H1 (cell line): ENCODE data around the gene CTDNEP1. TPM values are rescaled to one million over a fixed set of nuclear protein-coding genes. Genes with fewer than 3 reads are reported as not detected.
A peak's percentile ranks its signal among the peaks of the same experiment; 100 is the strongest.

ENCODE experiments used
- CTCF ChIA-PET: fragments of 300-600 bp; sonication (Branson Sonifier 250); formaldehyde crosslinking; loops from one replicate; lab custom pipeline; 2021; ENCODE audit not compliant: partially characterized antibody; lab: Charles Lee
- POLR2A ChIA-PET: fragments of 300-600 bp; sonication (Branson Sonifier 250); formaldehyde crosslinking; loops from one replicate; lab custom pipeline; 2021; ENCODE audit warnings: inconsistent platforms; ENCODE audit not compliant: partially characterized antibody; lab: Charles Lee
- DNase-seq, 2 experiments: peaks; one replicate each; pipeline versions ENCODE4 v3.0.0 to v3.0.0-alpha.2; 2010 to 2022; ENCODE audit warnings: low spot score in 2 of 2, low read depth in 1 of 2, mixed read lengths in 1 of 2
- FAIRE-seq: peaks from 2 replicates; lab custom pipeline; 2011; peaks lifted over from hg19 to GRCh38; lab: Jason Lieb, UNC
- H2AFZ ChIP-seq: 2 replicates; pipeline ENCODE4 v1.8.1; 2012; ENCODE audit warnings: low read length, inconsistent platforms
- H2AK5ac ChIP-seq: 2 replicates; pipeline ENCODE4 v1.6.1; 2013; ENCODE audit warnings: low read depth, low read length
- H2BK120ac ChIP-seq: replicated peaks from 2 replicates; pipeline ENCODE3; 2013; ENCODE audit warnings: low read depth, low read length, inconsistent platforms
- H2BK12ac ChIP-seq: 2 replicates; pipeline ENCODE4 v1.6.1; 2013; ENCODE audit warnings: low read depth, low read length
- H2BK15ac ChIP-seq: 2 replicates; pipeline ENCODE4 v1.6.1; 2013; ENCODE audit warnings: low read length
- H2BK20ac ChIP-seq: 2 replicates; pipeline ENCODE4 v1.6.1; 2013; ENCODE audit warnings: low read length
- H2BK5ac ChIP-seq: 2 replicates; pipeline ENCODE4 v1.6.1; 2013; ENCODE audit warnings: low read depth, low read length
- H3K14ac ChIP-seq: 2 replicates; pipeline ENCODE4 v1.6.1; 2013; ENCODE audit warnings: inconsistent platforms; ENCODE audit not compliant: insufficient read length
- H3K18ac ChIP-seq: 2 replicates; pipeline ENCODE4 v1.6.1; 2013; ENCODE audit warnings: low read length; ENCODE audit errors: extremely low read depth
- H3K23ac ChIP-seq: 2 replicates; pipeline ENCODE4 v1.6.1; 2013; ENCODE audit warnings: inconsistent platforms; ENCODE audit not compliant: insufficient read length
- H3K23me2 ChIP-seq: 2 replicates; pipeline ENCODE4 v1.6.1; 2013; ENCODE audit warnings: low read depth, low read length
- H3K27ac ChIP-seq: 2 replicates; pipeline ENCODE4 v1.6.1; 2011; ENCODE audit warnings: low read depth, low read length, inconsistent platforms
- H3K27me3 ChIP-seq, 4 experiments: replicated peaks in 1 of 4; 1 replicate in 1 of 4; 2 replicates in 3 of 4; pipeline versions ENCODE4 v1.6.1 to v1.8.1; 2011 to 2013; ENCODE audit warnings: low read length in 3 of 4, mild to moderate bottlenecking in 3 of 4, inconsistent platforms in 2 of 4, mixed read lengths in 2 of 4, moderate library complexity in 1 of 4; ENCODE audit not compliant: control insufficient read depth in 3 of 4, insufficient read depth in 3 of 4; ENCODE audit errors: extremely low read depth in 1 of 4
- H3K36me3 ChIP-seq, 4 experiments: 2 replicates each; pipeline versions ENCODE4 v1.6.1 to v1.8.1; 2011 to 2013; ENCODE audit warnings: mild to moderate bottlenecking in 4 of 4, low read length in 3 of 4, moderate library complexity in 2 of 4, control low read depth in 1 of 4, inconsistent platforms in 1 of 4; ENCODE audit not compliant: insufficient read depth in 4 of 4, control insufficient read depth in 2 of 4
- H3K4ac ChIP-seq: replicated peaks from 2 replicates; pipeline ENCODE3; 2013; ENCODE audit warnings: low read length, low read depth, mixed read lengths, inconsistent platforms; ENCODE audit not compliant: insufficient read length
- H3K4me1 ChIP-seq, 4 experiments: replicated peaks in 1 of 4; 1 replicate in 1 of 4; 2 replicates in 3 of 4; pipeline versions ENCODE4 v1.6.1 to v1.8.1; 2011 to 2013; ENCODE audit warnings: low read length in 3 of 4, inconsistent platforms in 2 of 4, mixed read lengths in 1 of 4; ENCODE audit not compliant: insufficient read depth in 4 of 4, control insufficient read depth in 3 of 4
- H3K4me2 ChIP-seq, 2 experiments: 2 replicates each; pipeline versions ENCODE4 v1.6.1 to v1.8.1; 2011 to 2013; ENCODE audit warnings: low read depth in 2 of 2, low read length in 2 of 2, control low read depth in 1 of 2, inconsistent platforms in 1 of 2, mild to moderate bottlenecking in 1 of 2; ENCODE audit not compliant: insufficient read depth in 1 of 2
- H3K4me3 ChIP-seq, 4 experiments: fragments of 200-600, 300-600 bp in 1 of 4; sonication (generic), shearing (Covaris generic), sonication (Bioruptor Twin) in 1 of 4; 2 replicates each; pipeline versions ENCODE4 v1.5.1 to v1.8.1; 2011 to 2016; ENCODE audit warnings: low read length in 4 of 4, low read depth in 3 of 4, control low read depth in 2 of 4, inconsistent platforms in 2 of 4, mild to moderate bottlenecking in 2 of 4, mixed read lengths in 1 of 4, moderate library complexity in 1 of 4; ENCODE audit not compliant: insufficient read depth in 2 of 4; ENCODE audit errors: extremely low read depth in 1 of 4
- H3K56ac ChIP-seq: replicated peaks from 2 replicates; pipeline ENCODE3; 2013; ENCODE audit warnings: low read depth, mild to moderate bottlenecking, mixed read lengths, low read length, inconsistent platforms; ENCODE audit not compliant: insufficient read length
- H3K79me1 ChIP-seq: 2 replicates; pipeline ENCODE4 v1.6.1; 2013; ENCODE audit warnings: low read depth, low read length, control low read depth
- H3K79me2 ChIP-seq, 2 experiments: 2 replicates each; pipeline versions ENCODE4 v1.6.1 to v1.8.1; 2012 to 2013; ENCODE audit warnings: low read length in 2 of 2, mild to moderate bottlenecking in 2 of 2, inconsistent platforms in 1 of 2; ENCODE audit not compliant: insufficient read depth in 2 of 2, control insufficient read depth in 1 of 2
- H3K9ac ChIP-seq, 4 experiments: replicated peaks in 1 of 4; 1 replicate in 1 of 4; 2 replicates in 3 of 4; pipeline versions ENCODE4 v1.6.1 to v1.8.1; 2011 to 2013; ENCODE audit warnings: low read depth in 3 of 4, low read length in 3 of 4, control low read depth in 2 of 4, mild to moderate bottlenecking in 2 of 4, moderate library complexity in 2 of 4, inconsistent platforms in 1 of 4; ENCODE audit errors: extremely low read depth in 1 of 4
- H3K9me3 ChIP-seq, 2 experiments: 2 replicates each; pipeline versions ENCODE4 v1.6.1 to v1.8.1; 2012 to 2013; ENCODE audit warnings: mild to moderate bottlenecking in 2 of 2, moderate library complexity in 2 of 2, control low read depth in 1 of 2, inconsistent platforms in 1 of 2, low read depth in 1 of 2, low read length in 1 of 2, mixed read lengths in 1 of 2; ENCODE audit not compliant: insufficient read depth in 2 of 2
- H4K20me1 ChIP-seq, 2 experiments: replicated peaks in 1 of 2; 2 replicates each; pipeline versions ENCODE3 to v1.8.1; 2011 to 2013; ENCODE audit warnings: inconsistent platforms in 2 of 2, low read length in 2 of 2, mild to moderate bottlenecking in 1 of 2; ENCODE audit not compliant: insufficient read depth in 2 of 2, control insufficient read depth in 1 of 2
- H4K5ac ChIP-seq: 2 replicates; pipeline ENCODE4 v1.6.1; 2013; ENCODE audit warnings: low read length, low read depth, mixed read lengths, inconsistent platforms; ENCODE audit not compliant: insufficient read length
- H4K8ac ChIP-seq: 2 replicates; pipeline ENCODE4 v1.8.0; 2013; ENCODE audit warnings: mild to moderate bottlenecking, moderate library complexity, low read length, inconsistent platforms; ENCODE audit not compliant: insufficient read depth; ENCODE audit errors: extremely low read depth
- H4K91ac ChIP-seq: replicated peaks from 2 replicates; pipeline ENCODE3; 2013; ENCODE audit warnings: low read length, mixed read lengths, inconsistent platforms; ENCODE audit not compliant: insufficient read length
- CHD2 ChIP-seq: IDR thresholded peaks from 2 replicates; pipeline ENCODE4 v1.6.1; 2012; ENCODE audit warnings: low read length, improper control_type of control experiment
- EGR1 ChIP-seq: IDR thresholded peaks from 2 replicates; pipeline ENCODE4 v1.6.1; 2011; ENCODE audit warnings: low read depth, low read length, borderline replicate concordance
- GABPA ChIP-seq: IDR thresholded peaks from 2 replicates; pipeline ENCODE4 v1.6.1; 2011; ENCODE audit warnings: mild to moderate bottlenecking, low read length, moderate library complexity, borderline replicate concordance; ENCODE audit not compliant: insufficient read depth
- RFX5 ChIP-seq: IDR thresholded peaks from 2 replicates; pipeline ENCODE4 v1.6.1; 2011; ENCODE audit warnings: low read depth, low read length, improper control_type of control experiment, borderline replicate concordance
- SIX5 ChIP-seq: IDR thresholded peaks from 2 replicates; pipeline ENCODE4 v1.6.1; 2011; ENCODE audit warnings: mild to moderate bottlenecking, low read depth, low read length
- WGBS, 2 experiments: shearing (Covaris generic) in 1 of 2; methylation state at CpG; one replicate each; pipeline versions ENCODE4 v1.1.6 to v1.1.7; 2013 to 2015; ENCODE audit warnings: low lambda C conversion rate in 2 of 2, mixed read lengths in 2 of 2, inconsistent platforms in 1 of 2, low coverage in 1 of 2, missing lambda C conversion rate in 1 of 2; ENCODE audit not compliant: insufficient replicate concordance in 2 of 2, insufficient coverage in 1 of 2, insufficient read length in 1 of 2; ENCODE audit errors: extremely low coverage in 1 of 2, missing lambda C conversion rate in 1 of 2; 5-methylcytosine and 5-hydroxymethylcytosine counted together
- polyA plus RNA-seq, 7 experiments: library from polyadenylated mRNA; depleted of rRNA in 3 of 7; stranded (reverse) in 5 of 7; unstranded in 2 of 7; fragments of >200 nt in 5 of 7; fragments of 200-250 nt in 2 of 7; gene quantifications; 1 replicate in 5 of 7; 2 replicates in 1 of 7; 4 replicates in 1 of 7; pipeline versions ENCODE4 v1.2.1 to v1.2.3, GENCODE V29; 2011 to 2013; ENCODE audit warnings: missing spikeins in 2 of 7, mixed read lengths in 2 of 7
- total RNA-seq: library from RNA; stranded (reverse); fragmentation: NEBNext Ultra II Directional; extraction: Animal tissue kit (Norgen Biotek cat#: 25700); gene quantifications from 2 replicates; pipeline ENCODE4 v1.2.1, GENCODE V29; 2021
- TF ChIP-seq, protein P1 (sequence below): IDR thresholded peaks from 2 replicates; pipeline ENCODE4 v1.6.1; 2012; ENCODE audit warnings: low read length, inconsistent platforms
- TF ChIP-seq, protein P2 (sequence below): IDR thresholded peaks from 2 replicates; pipeline ENCODE4 v1.6.1; 2011; ENCODE audit warnings: low read depth, mild to moderate bottlenecking, low read length; ENCODE audit not compliant: insufficient read depth
- TF ChIP-seq, protein P3 (sequence below): IDR thresholded peaks from 2 replicates; pipeline ENCODE4 v1.6.1; 2012; ENCODE audit warnings: inconsistent platforms

Gene CTDNEP1
- total and polyA plus RNA-seq, 2 of the 8 experiments (the other 6 are each of a cell fraction or from before 2014, with no cell fraction given), result 114 to 123 TPM

DNA sequence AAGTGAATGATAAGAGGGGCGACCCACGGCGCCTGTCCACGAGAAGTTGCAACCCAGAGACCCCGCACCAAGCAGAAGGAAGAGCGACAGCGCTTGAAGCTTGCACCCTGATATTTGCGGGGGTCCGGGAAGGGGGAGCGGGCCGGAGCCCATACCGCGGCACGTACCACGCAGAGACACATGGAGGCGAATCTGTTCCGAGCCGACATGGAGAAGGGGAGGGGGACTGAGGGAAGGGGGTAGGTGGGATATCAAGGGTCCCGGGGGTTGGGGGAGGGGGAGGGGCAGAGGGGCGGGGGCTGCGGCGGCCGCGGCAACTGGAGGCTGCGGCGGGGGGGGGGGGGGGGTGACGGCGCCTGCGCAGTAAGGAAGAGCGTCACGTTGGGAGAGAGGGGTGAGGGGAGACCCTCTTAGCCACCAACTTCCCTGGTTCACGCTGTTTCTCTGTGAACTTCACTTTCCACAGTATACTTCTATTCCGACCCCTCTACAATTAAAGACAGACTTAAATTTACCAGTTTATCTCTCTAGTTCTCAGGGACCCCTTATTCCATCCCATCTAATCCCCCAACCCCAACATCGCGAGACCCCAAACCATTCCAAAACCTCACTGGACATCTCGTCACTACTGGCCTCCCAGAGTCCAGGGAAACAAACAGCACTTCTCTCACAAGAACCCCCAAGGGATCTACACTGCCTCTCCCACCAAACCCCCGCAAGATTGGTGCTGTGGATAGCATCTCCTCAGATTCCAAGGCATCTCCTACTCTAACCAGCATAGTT lies 39.9 kb downstream of the CTDNEP1 start:
- H3K36me3 ChIP-seq, result no peaks in the 10 kb centered on the region
- POLR2A ChIA-PET, result interaction anchor here (0.6 to 2.5 kb wide), 4 partner anchors 13 to 45 kb away, joined by 3 to 9 read pairs (median 4); partner anchors contain the start of gene GABARAP
- H2AK5ac ChIP-seq, result 0 out of 2 replicates have a peak overlapping the region, but pooled peaks have one; percentile 82
- no peaks in the 10 kb centered on the region; a peak in 1 of 7 replicates for H3K27me3 ChIP-seq
- H3K14ac ChIP-seq, result no peak overlapping the region
- peaks cover 13% of the 10 kb centered on the region for H3K79me1 ChIP-seq
- WGBS, 2 experiments, result 12% methylated on average over 16 of the region's 37 CpGs; no CpG with 5 or more reads in 1 of the 2 experiments
- 0 out of 2 replicates have a peak overlapping the region, but pooled peaks have one; percentile 8 for H3K27ac ChIP-seq
- peak overlapping the region; percentile 57 for H3K4ac ChIP-seq
- H2BK20ac ChIP-seq, result 0 out of 2 replicates have a peak overlapping the region, but pooled peaks have one; percentile 32
- peak overlapping the region; percentile 83 for H3K18ac ChIP-seq
- H3K23ac ChIP-seq, result no peak overlapping the region
- H3K56ac ChIP-seq, result peak overlapping the region; percentile 38
- H3K79me2 ChIP-seq, result peaks cover 0 to 56% of the 10 kb centered on the region in 2 experiments; a peak in 2 of 4 replicates
- H3K23me2 ChIP-seq, result peaks cover 36% of the 10 kb centered on the region; the same call in 1 of the 2 replicates
- 0 out of 2 replicates have a peak overlapping the region, but pooled peaks have one; percentile 7 for H2AFZ ChIP-seq
- peak overlapping the region; percentile 52; the same call in 1 of the 2 replicates for H2BK5ac ChIP-seq
- H3K4me1 ChIP-seq, result peaks cover 6 to 55% (median 35%) of the 10 kb centered on the region in 4 experiments
- H4K8ac ChIP-seq, result no peak overlapping the region
- peak overlapping the region; percentile 56 to 75 (median 62) for H3K4me3 ChIP-seq
- H3K9me3 ChIP-seq, result no peaks in the 10 kb centered on the region
- CTCF ChIA-PET, result no interaction called here
- no peak for FAIRE-seq
- peak overlapping the region; percentile 87 to 96 for H3K4me2 ChIP-seq
- peaks cover 0 to 2% of the 10 kb centered on the region in 2 experiments for H4K20me1 ChIP-seq
- peak overlapping the region in 3 of 4 experiments; percentile 24 to 49 (median 34); a peak in 5 of 7 replicates for H3K9ac ChIP-seq
- DNase-seq, result no peak
- H4K91ac ChIP-seq, result no peak overlapping the region
- 0 out of 2 replicates have a peak overlapping the region, but pooled peaks have one; percentile 81 for H2BK15ac ChIP-seq
- H2BK12ac ChIP-seq, result no peak overlapping the region
- peak overlapping the region; percentile 38 for H4K5ac ChIP-seq
- no peak overlapping the region for H2BK120ac ChIP-seq
- TF ChIP-seq EGR1 (no peak), CHD2 (peak; percentile 90), RFX5 (no peak), GABPA (no peak), SIX5 (no peak)
- TF ChIP-seq, protein P1, sequence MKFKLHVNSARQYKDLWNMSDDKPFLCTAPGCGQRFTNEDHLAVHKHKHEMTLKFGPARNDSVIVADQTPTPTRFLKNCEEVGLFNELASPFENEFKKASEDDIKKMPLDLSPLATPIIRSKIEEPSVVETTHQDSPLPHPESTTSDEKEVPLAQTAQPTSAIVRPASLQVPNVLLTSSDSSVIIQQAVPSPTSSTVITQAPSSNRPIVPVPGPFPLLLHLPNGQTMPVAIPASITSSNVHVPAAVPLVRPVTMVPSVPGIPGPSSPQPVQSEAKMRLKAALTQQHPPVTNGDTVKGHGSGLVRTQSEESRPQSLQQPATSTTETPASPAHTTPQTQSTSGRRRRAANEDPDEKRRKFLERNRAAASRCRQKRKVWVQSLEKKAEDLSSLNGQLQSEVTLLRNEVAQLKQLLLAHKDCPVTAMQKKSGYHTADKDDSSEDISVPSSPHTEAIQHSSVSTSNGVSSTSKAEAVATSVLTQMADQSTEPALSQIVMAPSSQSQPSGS, result no peak
- TF ChIP-seq, protein P2, sequence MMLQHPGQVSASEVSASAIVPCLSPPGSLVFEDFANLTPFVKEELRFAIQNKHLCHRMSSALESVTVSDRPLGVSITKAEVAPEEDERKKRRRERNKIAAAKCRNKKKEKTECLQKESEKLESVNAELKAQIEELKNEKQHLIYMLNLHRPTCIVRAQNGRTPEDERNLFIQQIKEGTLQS, result no peak
- TF ChIP-seq, protein P3, sequence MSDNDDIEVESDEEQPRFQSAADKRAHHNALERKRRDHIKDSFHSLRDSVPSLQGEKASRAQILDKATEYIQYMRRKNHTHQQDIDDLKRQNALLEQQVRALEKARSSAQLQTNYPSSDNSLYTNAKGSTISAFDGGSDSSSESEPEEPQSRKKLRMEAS, result peak; percentile 60
